Neural cell (in vitro differentiated cells): Measurements from ENCODE around the gene PKP1.

ENCODE experiments used
- EP300 ChIP-seq: fragments of 450-650 bp; conservative IDR thresholded peaks from 2 replicates; pipeline ENCODE4 v1.6.1; 2014; ENCODE audit warnings: antibody characterized with exemption, mild to moderate bottlenecking, moderate library complexity; ENCODE audit not compliant: poor library complexity, severe bottlenecking
- EZH2 ChIP-seq: fragments of 200-600, 300-800 bp; shearing (Covaris generic), sonication (generic); IDR thresholded peaks from 2 replicates; pipeline ENCODE4 v1.6.1; 2014; ENCODE audit warnings: antibody characterized with exemption, low read length, borderline replicate concordance, mild to moderate bottlenecking; ENCODE audit not compliant: insufficient read depth, poor library complexity, severe bottlenecking
- POLR2AphosphoS5 ChIP-seq: IDR thresholded peaks from 2 replicates; pipeline ENCODE4 v1.6.1; 2012
- RAD21 ChIP-seq: fragments of 450-650 bp; conservative IDR thresholded peaks from 2 replicates; pipeline ENCODE4 v1.6.1; 2014; ENCODE audit warnings: antibody characterized with exemption, mild to moderate bottlenecking, moderate library complexity
- TAF1 ChIP-seq: IDR thresholded peaks from 2 replicates; pipeline ENCODE4 v1.6.1; 2012; ENCODE audit warnings: low read depth
- TF ChIP-seq, protein P1 (sequence below): fragments of 450-650 bp; IDR thresholded peaks from 2 replicates; pipeline ENCODE4 v1.5.1; 2014; ENCODE audit warnings: antibody characterized with exemption, mild to moderate bottlenecking, moderate library complexity; ENCODE audit not compliant: poor library complexity, severe bottlenecking

DNA sequence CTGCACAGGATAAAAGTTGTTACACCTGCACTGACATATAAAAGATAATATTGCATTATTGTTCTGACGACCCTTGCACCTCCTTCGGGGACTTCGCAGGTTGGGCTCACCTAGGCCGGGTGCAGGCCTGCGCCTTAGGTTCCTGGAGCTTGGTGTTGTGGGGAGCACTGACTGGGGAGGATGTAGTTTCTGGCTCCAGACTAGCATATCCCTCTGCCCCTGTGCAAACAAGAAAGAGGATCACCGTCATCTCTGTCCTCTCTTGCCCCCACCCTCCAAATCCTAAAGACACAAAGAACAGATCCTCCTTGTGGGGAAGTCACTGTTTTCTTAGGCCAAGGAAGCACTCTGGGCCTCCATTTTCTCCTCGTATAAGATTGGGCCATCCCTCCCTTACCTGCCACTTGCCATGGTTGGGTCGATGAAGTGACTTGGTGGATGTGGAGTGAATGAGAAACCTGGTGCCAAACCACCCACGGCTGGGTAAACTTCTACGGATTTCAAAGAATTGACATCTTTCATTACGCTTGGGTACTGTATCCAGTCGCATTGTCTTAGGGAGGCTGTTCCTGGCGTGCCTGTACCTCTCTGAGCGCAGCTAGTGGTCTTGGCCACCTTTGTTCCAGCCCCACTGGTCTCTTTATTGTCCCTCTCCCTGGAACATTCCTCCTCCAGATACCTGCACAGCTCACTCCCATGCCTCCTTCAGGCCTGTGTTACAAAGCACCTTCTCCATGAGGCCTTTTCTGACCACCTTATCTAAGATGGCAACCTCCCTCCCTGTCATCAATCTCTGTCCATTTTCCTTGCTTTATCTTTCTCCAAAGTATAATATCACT lies 34.4 kb upstream of the PKP1 start:
- no peak for TF ChIP-seq EP300
- TF ChIP-seq, protein P1, sequence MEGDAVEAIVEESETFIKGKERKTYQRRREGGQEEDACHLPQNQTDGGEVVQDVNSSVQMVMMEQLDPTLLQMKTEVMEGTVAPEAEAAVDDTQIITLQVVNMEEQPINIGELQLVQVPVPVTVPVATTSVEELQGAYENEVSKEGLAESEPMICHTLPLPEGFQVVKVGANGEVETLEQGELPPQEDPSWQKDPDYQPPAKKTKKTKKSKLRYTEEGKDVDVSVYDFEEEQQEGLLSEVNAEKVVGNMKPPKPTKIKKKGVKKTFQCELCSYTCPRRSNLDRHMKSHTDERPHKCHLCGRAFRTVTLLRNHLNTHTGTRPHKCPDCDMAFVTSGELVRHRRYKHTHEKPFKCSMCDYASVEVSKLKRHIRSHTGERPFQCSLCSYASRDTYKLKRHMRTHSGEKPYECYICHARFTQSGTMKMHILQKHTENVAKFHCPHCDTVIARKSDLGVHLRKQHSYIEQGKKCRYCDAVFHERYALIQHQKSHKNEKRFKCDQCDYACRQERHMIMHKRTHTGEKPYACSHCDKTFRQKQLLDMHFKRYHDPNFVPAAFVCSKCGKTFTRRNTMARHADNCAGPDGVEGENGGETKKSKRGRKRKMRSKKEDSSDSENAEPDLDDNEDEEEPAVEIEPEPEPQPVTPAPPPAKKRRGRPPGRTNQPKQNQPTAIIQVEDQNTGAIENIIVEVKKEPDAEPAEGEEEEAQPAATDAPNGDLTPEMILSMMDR, result no peak
- no peak for TF ChIP-seq TAF1
- TF ChIP-seq POLR2AphosphoS5, result no peak
- no peak for TF ChIP-seq RAD21
- TF ChIP-seq EZH2, result no peak
